ENCODE measurements around the gene ARF1. TPM values are rescaled to one million over a fixed set of nuclear protein-coding genes. Genes with fewer than 3 reads are reported as not detected.

Gene ARF1
- total RNA-seq, 2 experiments from 2014 or later, result 318 to 322 TPM

DNA sequence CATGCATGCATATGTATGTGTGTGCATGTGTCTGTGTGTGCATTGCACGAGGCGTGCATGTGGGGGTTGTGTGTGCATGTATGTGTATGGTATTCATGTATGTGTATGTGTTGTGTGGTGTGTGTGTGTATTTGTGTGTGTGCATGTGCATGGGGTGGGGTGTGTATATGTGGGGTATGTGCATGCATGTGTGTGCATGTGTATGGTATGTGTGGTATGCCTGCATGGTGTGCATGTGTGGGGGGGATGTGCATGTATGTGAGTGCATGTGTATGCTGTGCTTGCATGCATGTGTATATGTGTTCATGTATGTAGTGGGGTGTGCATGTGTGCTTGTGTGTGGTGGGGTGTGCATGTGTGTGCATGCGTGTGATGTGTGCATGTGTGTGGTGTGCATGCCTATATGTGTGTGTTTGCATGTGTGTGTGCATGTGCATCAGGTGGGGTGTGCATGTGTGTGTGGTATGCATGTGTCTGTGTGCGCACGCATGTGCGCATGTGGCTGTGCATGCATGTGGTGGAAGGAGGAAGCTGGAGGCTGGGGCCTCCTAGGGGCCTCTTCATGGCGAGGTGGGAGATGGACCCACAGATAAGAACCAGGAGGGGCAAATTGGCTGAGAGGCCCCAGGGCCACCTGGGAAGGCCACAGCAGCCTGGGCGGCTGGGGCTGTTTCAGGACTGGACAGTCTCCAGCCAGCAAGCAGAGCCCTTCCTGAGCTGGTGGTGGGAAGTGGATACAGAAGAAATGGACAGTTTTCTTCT is 35.9 kb upstream of the ARF1 start:
- no peak overlapping the region for H3K4me3 ChIP-seq (ENCODE audit: low read length)
- no peak overlapping the region for H3K27ac ChIP-seq (ENCODE audit: low read depth in 1 of 2, low read length in 2 of 2)
- intact Hi-C loops (cut with DNase I, micrococcal nuclease), result no loop called here
- ATAC-seq (ENCODE audit: poor library complexity), result no peak
- DNase-seq, result no peak
- Mint-ChIP-seq H3K9me3 (no peaks in the 10 kb centered on the region), H3K4me3 (no peak overlapping the region), H3K36me3 (ENCODE audit: low read depth) (no peaks in the 10 kb centered on the region), H3K4me1 (ENCODE audit: low read depth) (no peaks in the 10 kb centered on the region), H3K27me3 (peaks cover 7% of the 10 kb centered on the region), H3K27ac (no peak overlapping the region)
- POLR2A ChIA-PET, result no interaction called here
- no peaks in the 10 kb centered on the region for H3K4me1 ChIP-seq (ENCODE audit: insufficient read depth, low read length)
- CTCF ChIA-PET, result no interaction called here
- peaks cover 0 to 9% of the 10 kb centered on the region in 2 experiments for H3K9me3 ChIP-seq (ENCODE audit: control insufficient read depth in 1 of 2, insufficient read depth in 1 of 2, low read length in 2 of 2)
- peaks cover 0 to 2% of the 10 kb centered on the region in 2 experiments for H3K27me3 ChIP-seq (ENCODE audit: control insufficient read depth in 1 of 2, insufficient read depth in 2 of 2, low read length in 2 of 2)
- no peaks in the 10 kb centered on the region for H3K36me3 ChIP-seq (ENCODE audit: insufficient read depth, low read length)
- TF ChIP-seq, protein P1, sequence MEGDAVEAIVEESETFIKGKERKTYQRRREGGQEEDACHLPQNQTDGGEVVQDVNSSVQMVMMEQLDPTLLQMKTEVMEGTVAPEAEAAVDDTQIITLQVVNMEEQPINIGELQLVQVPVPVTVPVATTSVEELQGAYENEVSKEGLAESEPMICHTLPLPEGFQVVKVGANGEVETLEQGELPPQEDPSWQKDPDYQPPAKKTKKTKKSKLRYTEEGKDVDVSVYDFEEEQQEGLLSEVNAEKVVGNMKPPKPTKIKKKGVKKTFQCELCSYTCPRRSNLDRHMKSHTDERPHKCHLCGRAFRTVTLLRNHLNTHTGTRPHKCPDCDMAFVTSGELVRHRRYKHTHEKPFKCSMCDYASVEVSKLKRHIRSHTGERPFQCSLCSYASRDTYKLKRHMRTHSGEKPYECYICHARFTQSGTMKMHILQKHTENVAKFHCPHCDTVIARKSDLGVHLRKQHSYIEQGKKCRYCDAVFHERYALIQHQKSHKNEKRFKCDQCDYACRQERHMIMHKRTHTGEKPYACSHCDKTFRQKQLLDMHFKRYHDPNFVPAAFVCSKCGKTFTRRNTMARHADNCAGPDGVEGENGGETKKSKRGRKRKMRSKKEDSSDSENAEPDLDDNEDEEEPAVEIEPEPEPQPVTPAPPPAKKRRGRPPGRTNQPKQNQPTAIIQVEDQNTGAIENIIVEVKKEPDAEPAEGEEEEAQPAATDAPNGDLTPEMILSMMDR (IDR thresholded peaks at IDR 0.05), result no peak

DNA sequence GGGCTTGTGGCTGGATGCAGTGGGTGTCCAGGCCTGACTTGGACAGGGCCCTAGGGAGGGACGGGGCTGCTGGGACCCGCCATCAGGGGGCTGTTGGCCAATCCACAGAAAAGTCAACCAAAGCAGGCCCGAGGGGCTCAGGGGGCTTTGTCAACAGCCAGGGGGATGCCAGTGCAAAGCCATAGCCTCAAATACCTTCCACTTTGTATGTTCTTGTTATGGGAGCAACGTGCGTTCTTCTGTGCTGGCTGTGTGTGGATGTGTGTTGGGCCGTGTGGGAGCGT is 35.4 kb upstream of the ARF1 start:
- Mint-ChIP-seq H3K36me3 (ENCODE audit: low read depth) (no peaks in the 10 kb centered on the region), H3K9me3 (no peaks in the 10 kb centered on the region), H3K27ac (no peak overlapping the region), H3K4me1 (ENCODE audit: low read depth) (no peaks in the 10 kb centered on the region), H3K4me3 (no peak overlapping the region), H3K27me3 (peaks cover 12% of the 10 kb centered on the region)
- intact Hi-C loops (cut with DNase I, micrococcal nuclease), result no loop called here
- TF ChIP-seq, protein P1 (IDR thresholded peaks at IDR 0.05), result no peak
- Histone ChIP-seq H3K4me1 (ENCODE audit: insufficient read depth, low read length) (no peaks in the 10 kb centered on the region), H3K4me3 (ENCODE audit: low read length) (no peak overlapping the region), H3K9me3 (ENCODE audit: control insufficient read depth in 1 of 2, insufficient read depth in 1 of 2, low read length in 2 of 2) (peaks cover 0 to 9% of the 10 kb centered on the region in 2 experiments), H3K36me3 (ENCODE audit: insufficient read depth, low read length) (no peaks in the 10 kb centered on the region), H3K27me3 (ENCODE audit: control insufficient read depth in 1 of 2, insufficient read depth in 2 of 2, low read length in 2 of 2) (peaks cover 0 to 2% of the 10 kb centered on the region in 2 experiments), H3K27ac (ENCODE audit: low read depth in 1 of 2, low read length in 2 of 2) (no peak overlapping the region)
- POLR2A ChIA-PET, result no interaction called here
- CTCF ChIA-PET, result no interaction called here
- ATAC-seq (ENCODE audit: poor library complexity) (no peak), DNase-seq (peak in 1 of 14 experiments; percentile 27)

DNA sequence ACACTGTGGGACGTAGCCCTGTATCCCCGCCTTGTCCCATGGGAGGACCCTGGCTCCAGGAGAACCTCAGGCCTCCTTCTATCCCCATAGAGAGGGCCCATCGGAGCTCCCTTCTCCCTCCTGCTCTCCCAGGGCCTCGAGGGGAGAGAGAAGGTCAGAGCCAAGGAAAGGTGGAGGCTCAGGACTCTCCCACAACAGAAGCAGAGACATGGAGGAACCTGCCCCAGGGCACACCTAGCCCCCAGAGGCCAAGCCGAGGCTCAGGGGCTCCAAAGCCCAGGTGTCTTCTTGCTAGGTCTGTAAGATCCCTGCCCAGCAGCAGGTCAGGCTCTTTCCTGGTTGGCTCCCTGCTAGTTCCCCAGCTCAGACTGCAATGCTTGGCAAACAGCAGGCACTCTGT is 34.4 kb upstream of the ARF1 start:
- Histone ChIP-seq H3K4me3 (ENCODE audit: low read length) (no peak overlapping the region), H3K27ac (ENCODE audit: low read depth in 1 of 2, low read length in 2 of 2) (no peak overlapping the region), H3K4me1 (ENCODE audit: insufficient read depth, low read length) (no peaks in the 10 kb centered on the region), H3K9me3 (ENCODE audit: control insufficient read depth in 1 of 2, insufficient read depth in 1 of 2, low read length in 2 of 2) (peaks cover 0 to 9% of the 10 kb centered on the region in 2 experiments), H3K36me3 (ENCODE audit: insufficient read depth, low read length) (no peaks in the 10 kb centered on the region), H3K27me3 (ENCODE audit: control insufficient read depth in 1 of 2, insufficient read depth in 2 of 2, low read length in 2 of 2) (peaks cover 1 to 4% of the 10 kb centered on the region in 2 experiments)
- no peaks in the 10 kb centered on the region for H3K36me3 Mint-ChIP-seq (ENCODE audit: low read depth)
- no peak for ATAC-seq (ENCODE audit: poor library complexity)
- no peak overlapping the region for H3K4me3 Mint-ChIP-seq
- H3K4me1 Mint-ChIP-seq (ENCODE audit: low read depth), result no peaks in the 10 kb centered on the region
- H3K27me3 Mint-ChIP-seq, result peaks cover 22% of the 10 kb centered on the region
- TF ChIP-seq, protein P1 (IDR thresholded peaks at IDR 0.05), result no peak
- ChIA-PET POLR2A (no interaction called here), CTCF (no interaction called here)
- no peak overlapping the region for H3K27ac Mint-ChIP-seq
- H3K9me3 Mint-ChIP-seq, result no peaks in the 10 kb centered on the region
- intact Hi-C loops (cut with DNase I, micrococcal nuclease), result no loop called here
- no peak for DNase-seq

Measured in CD4-positive, alpha-beta T cell (primary cell).